HG03108 (cell line): ENCODE results near the gene ERCC1.

Source experiments
- ATAC-seq: cut with Tn5 transposase; IDR thresholded peaks from one replicate; pipeline ENCODE4 v1.9.1; 2021; ENCODE audit warnings: moderate library complexity; ENCODE audit not compliant: unreplicated experiment

The ERCC1 gene

DNA sequence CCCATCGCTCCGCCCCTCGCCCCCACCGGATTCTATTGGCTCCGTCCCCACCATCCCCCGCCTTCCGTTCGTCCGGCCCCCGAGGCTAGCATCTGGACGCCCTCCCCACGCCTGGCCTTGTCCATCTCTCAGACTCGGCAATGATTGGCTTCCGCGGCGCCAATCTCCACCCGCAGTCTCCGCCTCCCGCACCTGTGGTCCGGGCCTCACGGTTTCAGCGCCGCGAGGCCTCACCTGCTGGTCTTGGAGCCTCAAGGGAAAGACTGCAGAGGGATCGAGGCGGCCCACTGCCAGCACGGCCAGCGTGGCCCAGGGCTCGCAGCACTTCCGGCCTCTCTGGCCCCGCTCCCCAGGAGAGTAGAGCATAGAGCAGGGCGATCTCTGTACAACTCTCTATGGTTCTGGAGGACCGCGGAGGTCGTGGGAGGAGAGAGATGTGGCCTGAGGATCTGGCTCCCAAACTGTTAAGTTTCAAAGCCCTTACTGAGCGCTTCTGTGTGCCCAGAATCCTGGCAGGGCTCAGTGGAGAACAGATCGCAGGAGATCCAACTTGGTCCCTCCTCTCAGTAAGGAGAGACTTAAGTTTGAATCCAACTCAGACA is at the start of gene ERCC1:
ERCC1 (minus strand) TSS at position 329 of the 602 bp plus-strand sequence. CDS start 543 bp downstream, outside the sequence.
- ATAC-seq: peak; percentile 72

- no peak for ATAC-seq
Observed at GRCh38 chr19:45473367-45473681, 49.6 kb upstream of the ERCC1 start.

- no peak for ATAC-seq
Observed at GRCh38 chr19:45472563-45473366, 49.0 kb upstream of the ERCC1 start.

- no peak for ATAC-seq
Observed at GRCh38 chr19:45471931-45472562, 48.3 kb upstream of the ERCC1 start.

- no peak for ATAC-seq
Observed at GRCh38 chr19:45471111-45471930, 47.6 kb upstream of the ERCC1 start.

- no peak for ATAC-seq
Observed at GRCh38 chr19:45470762-45471081, 47.0 kb upstream of the ERCC1 start.

DNA sequence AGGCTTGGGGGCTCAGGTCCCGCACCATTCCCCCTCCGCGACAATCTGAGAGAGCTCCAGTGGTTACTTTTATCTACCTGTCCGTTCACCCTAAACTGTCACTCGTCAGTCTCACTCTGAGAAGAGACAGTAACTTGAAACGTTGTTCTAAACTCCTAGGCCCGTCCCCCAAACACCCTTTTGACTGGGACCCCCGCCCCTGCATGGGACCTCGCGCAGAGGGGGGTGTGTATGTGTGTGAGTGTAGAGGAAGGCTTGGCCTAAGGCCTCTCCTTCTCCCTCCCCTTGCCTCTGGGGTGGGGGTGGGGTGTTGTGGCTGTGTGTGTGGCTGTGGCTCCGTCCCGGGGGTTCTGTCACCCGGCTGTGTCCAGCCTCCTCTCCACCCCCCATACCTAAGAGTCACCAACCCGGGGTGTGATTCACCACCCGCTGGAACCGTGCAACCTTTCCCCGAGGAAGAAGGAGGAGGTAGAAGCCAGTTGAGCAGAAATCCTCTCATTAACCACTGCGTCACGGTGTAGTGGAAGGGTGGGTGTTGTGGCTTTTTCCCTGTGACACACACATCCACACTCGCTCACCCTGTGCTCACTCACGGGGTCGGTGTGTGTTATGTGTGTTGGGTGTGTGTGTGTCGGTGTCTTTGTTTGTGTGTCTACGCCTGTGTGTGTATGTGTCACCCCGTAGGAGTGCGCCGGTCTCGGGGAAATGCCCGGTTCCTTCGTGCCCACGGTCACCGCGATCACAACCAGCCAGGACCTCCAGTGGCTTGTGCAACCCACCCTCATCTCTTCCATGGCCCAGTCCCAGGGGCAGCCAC is 46.4 kb upstream of the ERCC1 start:
- no peak for ATAC-seq

DNA sequence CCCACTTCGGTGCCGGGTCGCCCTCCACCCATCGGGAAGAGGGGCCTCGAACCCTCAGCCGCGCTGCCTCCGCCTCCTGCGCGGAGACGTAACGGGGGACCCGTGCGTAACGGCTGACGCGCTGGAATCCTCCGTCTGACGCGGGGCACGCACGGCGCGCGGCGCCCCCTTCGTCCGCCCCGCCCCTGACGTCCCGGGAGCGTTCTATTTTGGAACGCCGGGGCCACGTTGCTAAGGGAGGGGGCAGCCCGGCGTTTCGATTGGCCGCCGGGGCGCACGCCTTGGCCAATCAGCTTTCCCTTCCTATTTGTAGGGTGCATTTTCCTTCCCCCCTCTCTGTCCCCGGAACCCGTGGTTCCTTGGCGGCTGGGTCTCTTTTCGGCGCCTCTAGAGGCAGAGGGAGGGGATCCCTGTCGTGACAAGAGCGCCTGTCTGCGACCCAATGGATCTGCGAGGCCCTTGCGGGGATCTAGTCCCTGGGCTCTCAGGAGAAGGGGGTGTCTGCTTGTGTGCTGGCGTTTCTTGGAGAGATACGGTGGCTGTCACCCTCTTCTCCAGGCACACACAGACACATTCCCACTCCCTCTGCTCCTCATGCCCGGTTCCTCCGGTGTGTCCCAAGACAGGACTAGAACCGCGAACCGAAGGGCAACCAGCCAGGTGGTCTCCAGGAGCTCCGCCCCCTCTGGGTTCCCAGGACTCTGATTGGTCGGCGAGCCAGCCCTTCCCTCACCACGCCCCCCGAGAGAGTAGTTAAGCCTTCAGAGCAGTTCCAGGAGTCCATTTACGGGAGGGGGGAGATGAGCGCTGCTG is 45.6 kb upstream of the ERCC1 start:
- peak; percentile 60 for ATAC-seq

DNA sequence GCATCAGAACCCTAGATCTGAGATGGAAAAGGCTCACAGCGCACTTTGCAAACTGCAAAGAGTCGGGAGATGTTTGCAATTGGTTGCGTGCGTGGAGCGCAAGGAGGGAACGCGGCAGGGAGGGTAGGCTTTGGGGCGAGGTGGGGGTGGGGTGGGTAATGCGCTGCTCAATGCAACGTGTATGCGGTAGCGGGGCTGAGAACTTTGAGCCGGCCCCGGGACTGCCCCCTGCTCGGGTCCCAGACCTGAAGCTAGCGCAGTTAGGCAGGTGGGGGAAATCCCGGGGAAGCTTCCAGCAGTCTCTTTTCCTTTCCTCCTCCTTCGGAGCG is 45.0 kb upstream of the ERCC1 start:
- ATAC-seq: peak; percentile 13

DNA sequence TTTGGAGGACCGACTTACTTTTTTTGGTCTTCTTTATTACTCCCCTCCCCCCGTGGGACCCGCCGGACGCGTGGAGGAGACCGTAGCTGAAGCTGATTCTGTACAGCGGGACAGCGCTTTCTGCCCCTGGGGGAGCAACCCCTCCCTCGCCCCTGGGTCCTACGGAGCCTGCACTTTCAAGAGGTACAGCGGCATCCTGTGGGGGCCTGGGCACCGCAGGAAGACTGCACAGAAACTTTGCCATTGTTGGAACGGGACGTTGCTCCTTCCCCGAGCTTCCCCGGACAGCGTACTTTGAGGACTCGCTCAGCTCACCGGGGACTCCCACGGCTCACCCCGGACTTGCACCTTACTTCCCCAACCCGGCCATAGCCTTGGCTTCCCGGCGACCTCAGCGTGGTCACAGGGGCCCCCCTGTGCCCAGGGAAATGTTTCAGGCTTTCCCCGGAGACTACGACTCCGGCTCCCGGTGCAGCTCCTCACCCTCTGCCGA is 44.5 kb upstream of the ERCC1 start:
- ATAC-seq: no peak

- ATAC-seq: peak; percentile 33
Observed at GRCh38 chr19:45467456-45468158, 43.9 kb upstream of the ERCC1 start, which contains the start of gene FOSB. Gene FOSB, plus strand, starts transcription at chr19:45467996. Its CDS starts 591 bp downstream, at chr19:45468587.

GRCh38 chr19:45467115-45467455 is 43.4 kb upstream of the ERCC1 start:
- no peak for ATAC-seq

- no peak for ATAC-seq
Observed at GRCh38 chr19:45464852-45465441, 41.2 kb upstream of the ERCC1 start.

- no peak for ATAC-seq
Observed at GRCh38 chr19:45464274-45464673, 40.6 kb upstream of the ERCC1 start.

DNA sequence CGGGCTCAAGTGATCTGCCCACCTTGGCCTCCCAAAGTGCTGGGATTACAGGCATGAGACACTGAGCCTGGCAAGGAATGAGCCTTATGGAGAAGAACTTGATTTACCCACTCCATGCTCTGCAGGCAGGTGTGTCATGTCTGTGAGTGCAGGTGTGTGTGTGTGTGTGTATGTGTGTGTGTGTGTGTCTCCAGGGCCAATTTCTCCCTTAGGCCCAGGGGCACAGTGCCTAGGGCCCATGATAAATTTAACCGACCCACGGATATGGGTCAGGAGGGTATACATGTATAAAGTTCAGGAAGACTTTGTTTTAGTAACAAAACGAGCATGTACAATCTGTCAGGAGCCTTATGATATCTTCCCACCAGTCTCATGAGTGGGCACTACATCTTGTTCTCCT is 39.5 kb upstream of the ERCC1 start:
- ATAC-seq: no peak

GRCh38 chr19:45462174-45462573 is 38.5 kb upstream of the ERCC1 start:
- no peak for ATAC-seq

DNA sequence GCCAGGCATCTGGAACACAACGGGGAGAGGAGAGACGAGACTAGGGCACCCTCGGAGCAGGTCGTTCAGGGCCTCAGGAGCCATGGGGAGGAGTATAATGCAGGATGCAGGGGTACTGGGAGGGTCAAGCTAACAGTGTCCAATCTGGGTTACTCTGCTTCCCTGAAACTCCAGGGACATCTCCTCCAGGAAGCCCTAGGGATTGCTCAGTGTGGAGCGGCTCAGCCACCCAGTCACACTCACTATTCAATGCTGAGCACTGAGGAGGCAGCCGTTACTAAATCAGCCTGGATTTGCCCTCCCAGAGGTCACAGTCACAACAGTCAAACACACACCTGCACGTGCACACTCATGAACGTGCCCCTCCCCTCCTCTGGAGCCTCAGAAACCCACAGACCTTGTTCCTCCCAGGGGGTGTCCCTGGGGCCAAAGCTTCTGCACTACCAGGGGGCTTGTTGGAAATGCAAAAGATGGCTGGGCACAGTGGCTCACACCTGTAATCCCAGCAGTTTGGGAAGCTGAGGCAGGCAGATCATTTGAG is 37.2 kb upstream of the ERCC1 start:
- ATAC-seq: no peak

- ATAC-seq: no peak
Observed at GRCh38 chr19:45457776-45458175, 34.1 kb upstream of the ERCC1 start.

DNA sequence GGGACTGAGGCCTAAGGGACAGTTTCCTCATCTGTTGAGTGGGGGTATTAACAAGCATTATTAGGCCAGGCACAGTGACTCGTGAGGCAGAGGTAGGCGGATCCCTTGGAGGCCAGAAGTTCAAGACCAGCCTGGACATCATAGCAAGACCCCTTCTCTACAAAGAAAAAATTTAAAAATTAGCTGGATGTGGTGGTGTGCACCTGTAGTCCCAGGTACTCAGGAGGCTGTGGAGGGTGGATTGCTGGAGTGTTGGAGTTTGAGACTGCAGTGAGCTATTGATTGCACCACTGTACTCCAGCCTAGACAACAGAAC is 32.7 kb upstream of the ERCC1 start:
- no peak for ATAC-seq
